DND-41 (cell line): ENCODE measurements around the gene RAB33A.

Experiments used
- ATAC-seq: fragments of 200-7000 bp; cut with Tn5 transposase; 3 replicates; pipeline ENCODE4 v1.9.1; 2021; ENCODE audit warnings: low read depth; ENCODE audit not compliant: insufficient read depth
- DNase-seq: peaks from one replicate; pipeline ENCODE4 v3.0.0-alpha.2; 2020
- H2AFZ ChIP-seq: 2 replicates; pipeline ENCODE4 v1.6.0; 2012; ENCODE audit warnings: low read depth, low read length
- H3K27ac ChIP-seq: 2 replicates; pipeline ENCODE4 v1.5.1; 2012; ENCODE audit warnings: low read length, inconsistent platforms
- H3K27me3 ChIP-seq: fragments of 200-600 bp; sonication (generic); 2 replicates; pipeline ENCODE4 v1.6.0; 2012; ENCODE audit warnings: low read length, mild to moderate bottlenecking, inconsistent platforms; ENCODE audit not compliant: insufficient read depth, poor library complexity
- H3K36me3 ChIP-seq: 2 replicates; pipeline ENCODE4 v1.5.1; 2012; ENCODE audit warnings: low read length, inconsistent platforms; ENCODE audit not compliant: insufficient read depth
- H3K4me1 ChIP-seq: 2 replicates; pipeline ENCODE4 v1.5.1; 2012; ENCODE audit warnings: mild to moderate bottlenecking, low read length; ENCODE audit not compliant: insufficient read depth
- H3K4me2 ChIP-seq: 2 replicates; pipeline ENCODE4 v1.6.0; 2012; ENCODE audit warnings: mild to moderate bottlenecking, moderate library complexity, low read length, inconsistent platforms; ENCODE audit not compliant: insufficient read depth
- H3K4me3 ChIP-seq, 2 experiments: fragments of 200-600 bp in 1 of 2; shearing (Covaris generic) in 1 of 2; 2 replicates each; pipeline ENCODE4 v1.5.1; 2012 to 2016; ENCODE audit warnings: inconsistent platforms in 2 of 2, low read length in 2 of 2, mild to moderate bottlenecking in 2 of 2, low read depth in 1 of 2, moderate library complexity in 1 of 2
- H3K79me2 ChIP-seq: 2 replicates; pipeline ENCODE4 v1.6.0; 2012; ENCODE audit warnings: low read length, inconsistent platforms; ENCODE audit not compliant: insufficient read depth
- H3K9ac ChIP-seq: 2 replicates; pipeline ENCODE4 v1.6.0; 2012; ENCODE audit warnings: low read depth, mild to moderate bottlenecking, inconsistent platforms, low read length, moderate library complexity
- H3K9me3 ChIP-seq: 2 replicates; pipeline ENCODE4 v1.5.1; 2012; ENCODE audit warnings: low read length, moderate library complexity, mild to moderate bottlenecking, inconsistent platforms; ENCODE audit not compliant: insufficient read depth, severe bottlenecking
- H4K20me1 ChIP-seq: 2 replicates; pipeline ENCODE4 v1.6.0; 2012; ENCODE audit warnings: low read length; ENCODE audit not compliant: insufficient read depth
- CTCF ChIP-seq: IDR thresholded peaks from 2 replicates; pipeline ENCODE4 v1.5.1; 2012; ENCODE audit warnings: borderline replicate concordance, low read length, moderate library complexity, mild to moderate bottlenecking; ENCODE audit not compliant: poor library complexity, severe bottlenecking; ENCODE audit errors: extremely low read depth
- EZH2 ChIP-seq: IDR thresholded peaks from 3 replicates; pipeline ENCODE4 v1.6.1; 2012; ENCODE audit warnings: borderline replicate concordance, low read depth, mild to moderate bottlenecking, moderate library complexity, low read length, inconsistent platforms; ENCODE audit not compliant: severe bottlenecking

Gene RAB33A

GRCh38 chrX:130179579-130180215 lies 7.9 kb downstream of the RAB33A start:
- no peak for ATAC-seq
- H3K4me3 ChIP-seq, result no peak overlapping the region
- H3K36me3 ChIP-seq, result peaks cover 5% of the 10 kb centered on the region
- H3K27ac ChIP-seq, result no peak overlapping the region
- no peak overlapping the region for H3K4me2 ChIP-seq
- peaks cover 10% of the 10 kb centered on the region; the same call in 1 of the 2 replicates for H3K4me1 ChIP-seq
- 0 out of 2 replicates have a peak, but pooled peaks cover 3% of the 10 kb centered on the region for H3K79me2 ChIP-seq
- no peaks in the 10 kb centered on the region for H4K20me1 ChIP-seq
- no peaks in the 10 kb centered on the region for H3K27me3 ChIP-seq
- H3K9me3 ChIP-seq, result no peaks in the 10 kb centered on the region
- H3K9ac ChIP-seq, result no peak overlapping the region
- DNase-seq, result no peak
- TF ChIP-seq CTCF, result no peak
- no peak for TF ChIP-seq EZH2
- H2AFZ ChIP-seq, result no peak overlapping the region

- Histone ChIP-seq H3K9me3 (no peaks in the 10 kb centered on the region), H3K9ac (no peak overlapping the region), H2AFZ (no peak overlapping the region), H3K27me3 (no peaks in the 10 kb centered on the region), H3K4me2 (no peak overlapping the region), H3K4me3 (no peak overlapping the region), H3K36me3 (peaks cover 5% of the 10 kb centered on the region), H3K27ac (no peak overlapping the region), H4K20me1 (no peaks in the 10 kb centered on the region), H3K4me1 (peaks cover 4% of the 10 kb centered on the region; the same call in 1 of the 2 replicates), H3K79me2 (no peaks in the 10 kb centered on the region)
- ATAC-seq (no peak), DNase-seq (no peak)
- TF ChIP-seq EZH2 (no peak), CTCF (no peak)
Observed at GRCh38 chrX:130184168-130184567, 12.4 kb downstream of the RAB33A start.

GRCh38 chrX:130184857-130185256 lies 13.1 kb downstream of the RAB33A start:
- DNase-seq (no peak), ATAC-seq (no peak)
- Histone ChIP-seq H4K20me1 (no peaks in the 10 kb centered on the region), H3K9me3 (no peaks in the 10 kb centered on the region), H3K9ac (no peak overlapping the region), H3K4me3 (no peak overlapping the region), H2AFZ (no peak overlapping the region), H3K4me1 (peaks cover 4% of the 10 kb centered on the region; the same call in 1 of the 2 replicates), H3K4me2 (no peak overlapping the region), H3K27ac (no peak overlapping the region), H3K79me2 (no peaks in the 10 kb centered on the region), H3K36me3 (peaks cover 5% of the 10 kb centered on the region), H3K27me3 (no peaks in the 10 kb centered on the region)
- TF ChIP-seq CTCF (no peak), EZH2 (no peak)
